HEK293T (cell line): ENCODE data around the gene FXYD7.

ENCODE experiments used
- CTCF ChIA-PET: fragments of 350-600 bp; formaldehyde crosslinking; extraction: SDS; loops from one replicate; lab custom pipeline; 2021; ENCODE audit warnings: antibody characterized with exemption, inconsistent platforms; lab: Yijun Ruan, JAX
- POLR2A ChIA-PET: fragments of 350-600 bp; formaldehyde crosslinking; extraction: SDS; loops from one replicate; lab custom pipeline; 2020; ENCODE audit warnings: antibody characterized with exemption, inconsistent platforms; lab: Yijun Ruan, JAX
- DNase-seq: peaks from one replicate; pipeline ENCODE4 v3.0.0; 2012; ENCODE audit warnings: mixed read lengths; ENCODE audit errors: extremely low spot score
- ARNT ChIP-seq: fragments of 450-650 bp; IDR thresholded peaks from 2 replicates; pipeline ENCODE4 v1.6.1; 2017; ENCODE audit warnings: mild to moderate bottlenecking
- BHLHE40 ChIP-seq: fragments of 450-650 bp; IDR thresholded peaks from 2 replicates; pipeline ENCODE4 v1.6.1; 2016; ENCODE audit warnings: mild to moderate bottlenecking, moderate library complexity, borderline replicate concordance
- CTBP1 ChIP-seq: fragments of 450-650 bp; IDR thresholded peaks from 2 replicates; pipeline ENCODE4 v1.6.1; 2016; ENCODE audit warnings: borderline replicate concordance
- ELF4 ChIP-seq: fragments of 450-650 bp; IDR thresholded peaks from 2 replicates; pipeline ENCODE4 v1.6.1; 2017; ENCODE audit warnings: antibody characterized with exemption
- FOXA1 ChIP-seq: fragments of 450-650 bp; IDR thresholded peaks from 2 replicates; pipeline ENCODE4 v1.6.1; 2016; ENCODE audit warnings: mild to moderate bottlenecking
- FOXK2 ChIP-seq: fragments of 450-650 bp; IDR thresholded peaks from 2 replicates; pipeline ENCODE4 v1.6.1; 2016; ENCODE audit warnings: mild to moderate bottlenecking
- FOXM1 ChIP-seq: fragments of 450-650 bp; IDR thresholded peaks from 2 replicates; pipeline ENCODE4 v1.6.1; 2017; ENCODE audit warnings: mild to moderate bottlenecking, borderline replicate concordance
- HDGF ChIP-seq: fragments of 450-650 bp; IDR thresholded peaks from 2 replicates; pipeline ENCODE4 v1.6.1; 2017; ENCODE audit warnings: antibody characterized with exemption, borderline replicate concordance
- L3MBTL2 ChIP-seq: fragments of 450-650 bp; conservative IDR thresholded peaks from 2 replicates; pipeline ENCODE4 v1.6.1; 2016; ENCODE audit warnings: mild to moderate bottlenecking
- LEF1 ChIP-seq: fragments of 450-650 bp; IDR thresholded peaks from 2 replicates; pipeline ENCODE4 v1.6.1; 2017; ENCODE audit warnings: mild to moderate bottlenecking, borderline replicate concordance
- NFRKB ChIP-seq: fragments of 450-650 bp; IDR thresholded peaks from 2 replicates; pipeline ENCODE4 v1.6.1; 2016; ENCODE audit warnings: mild to moderate bottlenecking, moderate library complexity
- PKNOX1 ChIP-seq: fragments of 450-650 bp; IDR thresholded peaks from 2 replicates; pipeline ENCODE4 v1.6.1; 2016
- SP1 ChIP-seq: fragments of 450-650 bp; IDR thresholded peaks from 2 replicates; pipeline ENCODE4 v1.6.1; 2017
- SUZ12 ChIP-seq: fragments of 450-650 bp; IDR thresholded peaks from 2 replicates; pipeline ENCODE4 v1.6.1; 2016; ENCODE audit warnings: mild to moderate bottlenecking
- TARDBP ChIP-seq: fragments of 450-650 bp; IDR thresholded peaks from 2 replicates; pipeline ENCODE4 v1.6.1; 2016
- ZNF384 ChIP-seq: fragments of 450-650 bp; IDR thresholded peaks from 2 replicates; pipeline ENCODE4 v1.6.1; 2016

The FXYD7 gene

GRCh38 chr19:35108730-35109129 is 34.3 kb upstream of the FXYD7 start:
- POLR2A ChIA-PET = no interaction called here
- TF ChIP-seq FOXM1 (no peak), SUZ12 (no peak), PKNOX1 (no peak), LEF1 (no peak), ELF4 (no peak), ZNF384 (no peak), FOXA1 (no peak), NFRKB (no peak)
- no peak for DNase-seq
- CTCF ChIA-PET = no interaction called here

GRCh38 chr19:35109395-35110112 is 33.5 kb upstream of the FXYD7 start:
- POLR2A ChIA-PET = no interaction called here
- no peak for DNase-seq
- CTCF ChIA-PET = no interaction called here
- no peak for TF ChIP-seq FOXM1
- TF ChIP-seq ZNF384 = no peak
- no peak for TF ChIP-seq SP1
- TF ChIP-seq ELF4 = no peak
- no peak for TF ChIP-seq SUZ12
- TF ChIP-seq FOXK2 = no peak
- TF ChIP-seq BHLHE40 = no peak
- no peak for TF ChIP-seq HDGF
- no peak for TF ChIP-seq L3MBTL2
- TF ChIP-seq NFRKB = no peak
- TF ChIP-seq CTBP1 = no peak
- no peak for TF ChIP-seq TARDBP
- no peak for TF ChIP-seq LEF1
- TF ChIP-seq ARNT = no peak
- no peak for TF ChIP-seq FOXA1
- TF ChIP-seq PKNOX1 = no peak

GRCh38 chr19:35110974-35111373 is 32.1 kb upstream of the FXYD7 start:
- TF ChIP-seq ZNF384 = no peak
- no peak for TF ChIP-seq ELF4
- no peak for TF ChIP-seq SUZ12
- TF ChIP-seq ARNT = no peak
- no peak for TF ChIP-seq HDGF
- TF ChIP-seq SP1 = no peak
- no peak for TF ChIP-seq FOXK2
- no peak for TF ChIP-seq CTBP1
- TF ChIP-seq NFRKB = no peak
- TF ChIP-seq L3MBTL2 = no peak
- TF ChIP-seq LEF1 = no peak
- ChIA-PET CTCF (no interaction called here), POLR2A (interaction anchor here (0.8 kb wide), 1 partner anchor 14 kb away, joined by 8 read pairs; no protein-coding TSS in a partner anchor)
- DNase-seq = no peak

GRCh38 chr19:35112995-35113688 is 29.9 kb upstream of the FXYD7 start:
- CTCF ChIA-PET = no interaction called here
- POLR2A ChIA-PET = no interaction called here
- TF ChIP-seq NFRKB = no peak
- no peak for TF ChIP-seq FOXA1
- no peak for TF ChIP-seq BHLHE40
- no peak for TF ChIP-seq FOXM1
- TF ChIP-seq HDGF = no peak
- no peak for TF ChIP-seq ARNT
- TF ChIP-seq SUZ12 = no peak
- no peak for TF ChIP-seq TARDBP
- TF ChIP-seq L3MBTL2 = no peak
- no peak for TF ChIP-seq CTBP1
- TF ChIP-seq FOXK2 = no peak
- no peak for TF ChIP-seq ELF4
- TF ChIP-seq LEF1 = no peak
- no peak for DNase-seq

- POLR2A ChIA-PET = interaction anchor here (0.6 to 1.0 kb wide), 2 partner anchors 10 to 21 kb away, joined by 3 to 5 read pairs; no protein-coding TSS in a partner anchor
- CTCF ChIA-PET = interaction anchor here (0.7 to 1.0 kb wide), 2 partner anchors 10 to 14 kb away, joined by 3 to 5 read pairs; no protein-coding TSS in a partner anchor
- peak; percentile 85 for DNase-seq
- TF ChIP-seq ZNF384 = no peak
- no peak for TF ChIP-seq SUZ12
- TF ChIP-seq FOXM1 = no peak
- TF ChIP-seq TARDBP = no peak
- no peak for TF ChIP-seq BHLHE40
Measured at GRCh38 chr19:35114353-35115176, 28.5 kb upstream of the FXYD7 start.

- no peak for TF ChIP-seq ARNT
- no peak for TF ChIP-seq LEF1
- TF ChIP-seq SP1 = no peak
- no peak for TF ChIP-seq CTBP1
- no peak for TF ChIP-seq TARDBP
- TF ChIP-seq SUZ12 = no peak
- no peak for TF ChIP-seq BHLHE40
- TF ChIP-seq ZNF384 = no peak
- no peak for TF ChIP-seq PKNOX1
- no peak for TF ChIP-seq NFRKB
- TF ChIP-seq FOXK2 = no peak
- TF ChIP-seq HDGF = no peak
- TF ChIP-seq FOXM1 = no peak
- no peak for TF ChIP-seq ELF4
- no peak for TF ChIP-seq L3MBTL2
- TF ChIP-seq FOXA1 = no peak
- no peak for DNase-seq
- ChIA-PET CTCF (interaction anchor here (0.7 to 1.0 kb wide), 2 partner anchors 10 to 15 kb away, joined by 3 to 5 read pairs; no protein-coding TSS in a partner anchor), POLR2A (interaction anchor here (1.0 kb wide), 1 partner anchor 21 kb away, joined by 5 read pairs; no protein-coding TSS in a partner anchor)
Measured at GRCh38 chr19:35115177-35115951, 27.7 kb upstream of the FXYD7 start, which contains the start of gene FXYD3. Gene FXYD3, plus strand, starts transcription at chr19:35115823. Its CDS starts 3,554 bp downstream, at chr19:35119377.
